Progenitor cell of endocrine pancreas (in vitro differentiated cells): ENCODE measurements around the gene DNAJB12. TPM values are rescaled to one million over a fixed set of nuclear protein-coding genes. Genes with fewer than 3 reads are reported as not detected.

Experiments used
- DNase-seq: peaks from one replicate; pipeline ENCODE4 v3.0.0; 2021; ENCODE audit warnings: low spot score; ENCODE audit not compliant: unreplicated experiment
- H3K27ac Mint-ChIP-seq: 2 replicates; pipeline ENCODE4 v1.8.0; 2021; ENCODE audit warnings: mild to moderate bottlenecking, moderate library complexity, mixed read lengths
- H3K27me3 Mint-ChIP-seq: 2 replicates; pipeline ENCODE4 v1.8.0; 2021; ENCODE audit warnings: mixed read lengths
- H3K36me3 Mint-ChIP-seq: 2 replicates; pipeline ENCODE4 v1.8.0; 2022; ENCODE audit warnings: mixed read lengths; ENCODE audit not compliant: insufficient read depth
- H3K4me1 Mint-ChIP-seq: 2 replicates; pipeline ENCODE4 v1.8.0; 2021; ENCODE audit warnings: low read depth, mixed read lengths
- H3K4me3 Mint-ChIP-seq: 2 replicates; pipeline ENCODE4 v1.8.0; 2021; ENCODE audit warnings: low read depth, mild to moderate bottlenecking, moderate library complexity, mixed read lengths
- H3K9me3 Mint-ChIP-seq: 2 replicates; pipeline ENCODE4 v1.8.0; 2021; ENCODE audit warnings: low read depth, mixed read lengths
- CTCF ChIP-seq: fragments of 200-600 bp; sonication (generic); IDR thresholded peaks from one replicate; pipeline ENCODE4 v1.5.0; 2021; ENCODE audit warnings: antibody characterized with exemption, mild to moderate bottlenecking; ENCODE audit not compliant: unreplicated experiment
- total RNA-seq: library from RNA; stranded (reverse); gene quantifications from 2 replicates; pipeline ENCODE4 v1.2.1, GENCODE V29; 2021

DNAJB12 gene
- total RNA-seq, 1 donor from 2014 or later = 34.7 TPM

GRCh38 chr10:72375585-72375984 lies 20.9 kb upstream of the DNAJB12 start:
- Mint-ChIP-seq H3K9me3 (no peaks in the 10 kb centered on the region), H3K27ac (peak overlapping the region; percentile 58), H3K4me3 (no peak overlapping the region), H3K4me1 (peaks cover 2% of the 10 kb centered on the region), H3K36me3 (peaks cover 13% of the 10 kb centered on the region), H3K27me3 (no peaks in the 10 kb centered on the region)
- DNase-seq = no peak
- peak; percentile 13 for TF ChIP-seq CTCF

GRCh38 chr10:72375173-72375572 lies 20.5 kb upstream of the DNAJB12 start:
- no peak for DNase-seq
- H3K9me3 Mint-ChIP-seq = no peaks in the 10 kb centered on the region
- H3K4me1 Mint-ChIP-seq = peaks cover 2% of the 10 kb centered on the region
- H3K36me3 Mint-ChIP-seq = peaks cover 13% of the 10 kb centered on the region
- no peak for TF ChIP-seq CTCF
- H3K4me3 Mint-ChIP-seq = no peak overlapping the region
- H3K27me3 Mint-ChIP-seq = no peaks in the 10 kb centered on the region
- peak overlapping the region; percentile 58 for H3K27ac Mint-ChIP-seq

- peaks cover 15% of the 10 kb centered on the region for H3K36me3 Mint-ChIP-seq
- no peak for TF ChIP-seq CTCF
- DNase-seq = no peak
- H3K27me3 Mint-ChIP-seq = no peaks in the 10 kb centered on the region
- H3K4me3 Mint-ChIP-seq = no peak overlapping the region
- peaks cover 2% of the 10 kb centered on the region for H3K4me1 Mint-ChIP-seq
- H3K27ac Mint-ChIP-seq = peak overlapping the region; percentile 67
- no peaks in the 10 kb centered on the region for H3K9me3 Mint-ChIP-seq
Measured at GRCh38 chr10:72370201-72370722, 15.5 kb upstream of the DNAJB12 start.

GRCh38 chr10:72367301-72367960 lies 12.7 kb upstream of the DNAJB12 start:
- H3K9me3 Mint-ChIP-seq = no peaks in the 10 kb centered on the region
- TF ChIP-seq CTCF = no peak
- H3K27ac Mint-ChIP-seq = peak overlapping the region; percentile 16
- no peaks in the 10 kb centered on the region for H3K27me3 Mint-ChIP-seq
- no peak for DNase-seq
- H3K4me1 Mint-ChIP-seq = peaks cover 1% of the 10 kb centered on the region
- H3K4me3 Mint-ChIP-seq = no peak overlapping the region
- peaks cover 13% of the 10 kb centered on the region for H3K36me3 Mint-ChIP-seq

- peak overlapping the region; percentile 75 for H3K27ac Mint-ChIP-seq
- H3K27me3 Mint-ChIP-seq = no peaks in the 10 kb centered on the region
- H3K4me3 Mint-ChIP-seq = no peak overlapping the region
- DNase-seq = no peak
- no peaks in the 10 kb centered on the region for H3K9me3 Mint-ChIP-seq
- H3K36me3 Mint-ChIP-seq = peaks cover 12% of the 10 kb centered on the region
- TF ChIP-seq CTCF = no peak
- peaks cover 1% of the 10 kb centered on the region for H3K4me1 Mint-ChIP-seq
Measured at GRCh38 chr10:72365106-72365895, 10.6 kb upstream of the DNAJB12 start.
